MM.1S (cell line): ENCODE results near the gene PDE2A.

Experiments used
- CTCF ChIP-seq: fragments of 300-600 bp; sonication (generic); IDR thresholded peaks from 2 replicates; pipeline ENCODE4 v1.5.1; 2016; ENCODE audit warnings: antibody characterized with exemption, low read length, mixed read lengths
- EZH2 ChIP-seq: fragments of 300-600 bp; sonication (generic); optimal IDR thresholded peaks from 2 replicates; pipeline ENCODE3; 2017; ENCODE audit warnings: low read depth, mild to moderate bottlenecking, antibody characterized with exemption, low read length, mixed read lengths
- EZH2phosphoT487 ChIP-seq: fragments of 300-600 bp; sonication (generic); IDR thresholded peaks from 2 replicates; pipeline ENCODE4 v1.6.1; 2018; ENCODE audit warnings: antibody characterized with exemption, low read length

- TF ChIP-seq CTCF: no peak
- no peak for TF ChIP-seq EZH2phosphoT487
- no peak for TF ChIP-seq EZH2
Measured at GRCh38 chr11:72687326-72687725, 13.1 kb upstream of the PDE2A start.
